Astrocyte of the spinal cord (primary cell): ENCODE measurements around the gene ASIC5.
A peak's percentile ranks its signal among the peaks of the same experiment; 100 is the strongest.
"Not testable (repeated sequence)": the region's sequence is repeated elsewhere in the genome, so short reads cannot be mapped to it uniquely, and the experiment has no call there.

Experiments used
- DNase-seq: peaks from one replicate; pipeline ENCODE4 v3.0.0; 2011; ENCODE audit warnings: low read depth, low spot score
- H3K4me3 ChIP-seq: 2 replicates; pipeline ENCODE4 v1.5.1; 2011; ENCODE audit warnings: low read depth, mild to moderate bottlenecking, low read length, moderate library complexity
- CTCF ChIP-seq: IDR thresholded peaks from 2 replicates; pipeline ENCODE4 v1.5.1; 2012; ENCODE audit warnings: low read depth, mild to moderate bottlenecking, low read length, inconsistent platforms
- in situ Hi-C: cut with HindIII; loops from 2 replicates; pipeline ENCODE4 v1.10.0; 2017; ENCODE audit warnings: low sequenced_read_pairs

Gene ASIC5

DNA sequence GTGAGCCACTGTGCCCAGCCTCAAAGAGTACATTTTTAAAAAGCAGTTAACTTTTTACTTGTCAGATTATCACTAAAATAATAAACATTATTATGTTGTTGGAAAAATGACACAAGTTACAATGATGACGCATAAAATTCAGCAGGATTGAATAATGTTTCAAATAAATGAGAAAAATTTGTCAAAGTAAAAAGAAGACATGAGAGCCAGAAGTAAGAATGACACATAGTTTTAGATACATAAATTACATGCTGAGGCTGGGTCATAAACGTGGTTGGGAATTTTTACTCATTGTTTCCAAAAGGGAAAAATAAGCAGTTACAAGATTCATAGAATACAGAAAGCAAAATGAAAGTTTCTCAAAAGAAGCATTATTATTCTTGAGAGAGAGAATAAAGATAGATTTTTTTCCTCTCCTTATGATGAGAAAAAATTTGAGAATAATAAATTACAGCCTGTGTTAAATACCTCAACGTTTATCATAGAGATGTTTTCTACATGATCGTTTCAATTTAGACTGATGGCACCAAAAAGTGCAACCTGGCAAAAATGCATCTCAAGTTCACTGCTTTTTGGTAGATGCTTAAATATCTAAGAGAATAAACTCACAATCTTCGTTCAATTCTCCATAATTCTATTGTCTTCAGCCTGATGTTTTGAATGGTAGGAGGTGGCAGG lies 66.8 kb downstream of the ASIC5 start:
- in situ Hi-C loops: no loop called here
- no peak overlapping the region for H3K4me3 ChIP-seq
- no peak for DNase-seq
- TF ChIP-seq CTCF: no peak

GRCh38 chr4:155797581-155797980 lies 68.5 kb downstream of the ASIC5 start:
- in situ Hi-C loops, DNase-seq, H3K4me3 ChIP-seq: not testable (repeated sequence)

DNA sequence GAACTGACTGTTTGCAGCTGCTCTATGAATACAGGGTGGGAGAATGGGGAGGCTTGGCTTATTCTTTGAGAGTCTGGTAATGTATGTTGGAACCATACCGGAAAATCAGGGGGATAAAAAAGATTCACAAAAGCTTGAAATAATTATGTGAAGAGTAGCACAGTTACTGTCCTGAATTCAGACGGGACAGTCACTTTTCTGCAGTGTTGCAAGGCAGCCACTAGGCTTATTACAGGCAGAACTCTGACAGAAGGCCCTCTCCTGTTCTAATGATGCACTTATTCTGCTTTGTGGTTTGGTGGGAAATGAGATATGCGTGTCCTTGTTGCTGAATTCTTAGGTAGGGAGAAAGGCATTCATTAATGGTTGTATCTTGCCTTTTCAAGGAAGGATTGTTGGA lies 70.1 kb downstream of the ASIC5 start:
- in situ Hi-C loops: no loop called here
- DNase-seq: peak; percentile 74
- peak; percentile 59 for TF ChIP-seq CTCF
- H3K4me3 ChIP-seq: no peak overlapping the region

DNA sequence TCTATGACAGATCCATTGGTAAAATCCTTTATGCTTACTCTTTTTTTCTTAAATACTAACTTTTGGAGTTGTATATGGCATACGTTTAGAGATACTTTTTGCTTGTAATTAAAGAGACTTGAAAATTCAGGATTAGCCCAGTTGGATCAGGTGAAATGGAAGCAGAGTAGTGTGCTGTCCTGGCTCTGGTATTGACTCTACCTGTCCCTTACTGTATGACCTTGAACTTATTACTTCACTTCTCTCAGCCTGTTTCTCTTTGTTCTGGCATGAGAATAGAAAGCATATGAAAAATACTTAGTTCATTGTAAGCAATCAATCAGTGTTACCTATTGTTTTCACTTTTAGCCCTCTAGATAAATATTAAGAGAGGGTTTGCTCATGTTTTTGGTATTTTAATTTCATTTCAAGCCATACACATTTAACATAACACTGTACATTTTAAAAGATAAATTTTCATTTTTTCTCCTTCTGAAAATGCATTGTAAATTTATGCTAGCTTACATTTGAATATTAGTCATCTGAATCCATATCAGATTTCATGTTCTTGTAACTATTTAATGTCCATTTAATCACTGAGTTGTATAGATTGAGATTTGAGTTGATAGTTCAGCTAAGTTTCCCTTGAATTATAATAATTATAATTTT lies 71.4 kb downstream of the ASIC5 start:
- H3K4me3 ChIP-seq: no peak overlapping the region
- in situ Hi-C loops: no loop called here
- TF ChIP-seq CTCF: no peak
- no peak for DNase-seq

GRCh38 chr4:155789982-155790381 lies 76.1 kb downstream of the ASIC5 start:
- H3K4me3 ChIP-seq: no peak overlapping the region
- no peak for DNase-seq
- no peak for TF ChIP-seq CTCF
- in situ Hi-C loops: no loop called here

DNA sequence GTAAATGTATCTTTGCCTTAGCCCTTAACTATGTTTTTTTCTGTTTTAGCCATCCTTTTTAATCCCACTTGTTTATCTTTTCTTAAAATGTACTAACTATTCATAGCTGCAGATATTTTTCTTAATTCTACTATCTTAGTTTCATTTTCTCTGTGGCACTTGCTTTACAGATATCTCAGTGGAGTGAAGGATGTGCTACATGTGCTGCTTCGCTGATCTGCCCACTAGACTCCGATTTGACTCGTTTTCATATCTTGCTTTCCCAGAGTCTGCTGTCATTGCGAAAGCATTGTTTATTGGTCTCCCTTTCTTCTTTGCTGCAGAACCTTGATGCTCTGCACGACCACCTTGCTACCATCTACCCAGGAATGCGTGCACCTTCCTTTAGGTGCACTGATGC lies 76.7 kb downstream of the ASIC5 start:
- TF ChIP-seq CTCF: no peak
- no peak overlapping the region for H3K4me3 ChIP-seq
- DNase-seq: no peak
- in situ Hi-C loops: no loop called here

DNA sequence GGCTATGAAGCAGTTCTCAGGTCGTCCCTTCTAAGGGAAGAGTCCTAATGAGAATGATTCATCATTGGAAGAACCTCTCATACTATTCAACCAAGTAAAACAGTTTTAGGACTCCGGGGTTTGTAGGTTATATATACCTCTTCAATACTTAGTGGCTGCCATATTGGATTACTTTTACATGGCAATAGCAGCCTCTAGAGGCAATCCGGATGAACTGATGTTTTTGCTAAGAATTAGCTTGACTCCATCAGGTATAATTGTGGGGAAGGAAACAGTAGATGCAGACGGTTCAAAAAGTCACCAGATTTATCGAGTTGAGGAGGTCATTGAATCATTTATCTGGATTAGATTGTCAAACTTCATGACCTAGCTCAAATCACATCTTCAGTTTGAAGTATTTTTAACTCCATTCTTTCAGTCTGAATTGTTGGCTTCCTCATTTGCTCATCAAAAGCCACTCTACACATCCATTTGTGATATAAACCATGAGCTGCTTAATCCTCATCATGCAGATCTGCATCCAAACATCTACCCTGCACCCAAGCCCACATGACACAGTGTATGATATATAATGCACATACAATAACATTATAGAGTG lies 78.9 kb downstream of the ASIC5 start:
- peak; percentile 84 for TF ChIP-seq CTCF
- H3K4me3 ChIP-seq: no peak overlapping the region
- in situ Hi-C loops: no loop called here
- DNase-seq: peak; percentile 71
